ENCODE measurements around the gene MCF2L2. TPM values are rescaled to one million over a fixed set of nuclear protein-coding genes. Genes with fewer than 3 reads are reported as not detected.

MCF2L2 gene
- total and polyA plus RNA-seq, 2 donors (not counting 1 experiment from before 2014, with no cell fraction given): 0.03 to 1.6 TPM

DNA sequence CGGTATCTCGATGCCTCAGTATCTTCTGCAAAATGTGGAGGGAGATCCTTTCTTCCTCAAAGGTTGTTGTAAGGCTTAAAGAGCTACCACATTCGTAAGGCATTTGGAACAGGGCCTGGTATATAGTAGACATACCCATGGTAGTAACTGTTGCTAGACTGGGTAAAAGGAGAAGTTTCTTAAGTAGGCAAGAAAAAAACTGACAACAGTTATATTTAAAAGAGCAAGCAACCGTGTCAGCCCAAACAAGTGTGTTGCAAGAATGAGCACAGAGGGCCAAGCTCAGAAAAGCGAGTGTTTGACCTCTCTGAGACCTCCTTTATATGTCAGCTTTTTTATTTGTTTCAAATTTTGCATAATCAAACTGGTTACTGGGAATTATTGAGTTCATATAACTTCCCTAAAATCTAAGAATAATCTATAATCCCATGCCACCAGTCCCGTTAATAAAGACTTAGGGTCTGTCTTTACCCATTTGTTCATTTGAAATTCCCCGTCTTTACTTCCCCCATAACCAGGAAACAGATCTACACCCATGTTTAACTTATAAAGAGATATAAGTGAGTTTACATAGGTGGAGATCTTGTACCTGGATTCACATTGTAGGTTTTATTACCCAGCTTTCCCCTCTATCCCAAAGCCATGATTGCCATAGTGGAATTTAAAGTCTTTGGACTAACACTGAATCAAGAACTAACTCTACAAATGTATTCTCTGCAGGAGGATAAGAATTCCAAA, 168.1 kb downstream of the MCF2L2 start:
- peak overlapping the region; percentile 51 for H3K4me2 ChIP-seq (replicated peaks; ENCODE audit: low read depth, low read length, poor library complexity, severe bottlenecking)
- peaks cover 15 to 18% of the 10 kb centered on the region in 2 donors for H3K4me1 ChIP-seq (ENCODE audit: control insufficient read depth in 2 of 2, insufficient read depth in 2 of 2, low read length in 2 of 2)
- no peaks in the 10 kb centered on the region for H4K20me1 ChIP-seq (ENCODE audit: control insufficient read depth, insufficient read depth, low read length, poor library complexity, severe bottlenecking)
- Mint-ChIP-seq H3K27ac (peak overlapping the region; percentile 59), H3K4me3 (peak overlapping the region; percentile 52), H3K9me3 (ENCODE audit: insufficient read depth) (no peaks in the 10 kb centered on the region), H3K27me3 (peaks cover 24% of the 10 kb centered on the region), H3K4me1 (peaks cover 19% of the 10 kb centered on the region)
- ATAC-seq (ENCODE audit: low read depth) (peak; percentile 85), DNase-seq (peak; percentile 54)
- no peaks in the 10 kb centered on the region for H3K79me2 ChIP-seq (ENCODE audit: control insufficient read depth, insufficient read depth, low read length)
- H2AFZ ChIP-seq (ENCODE audit: insufficient read depth, low read depth, low read length, poor library complexity, severe bottlenecking): no peak overlapping the region
- no peak overlapping the region for H3K9ac ChIP-seq (ENCODE audit: low read length)
- H3K27me3 ChIP-seq (replicated peaks in 1 of 4; ENCODE audit: control extremely low read depth in 1 of 4, control insufficient read depth in 3 of 4, insufficient read depth in 4 of 4, low read length in 3 of 4): peaks cover 0 to 16% (median 8%) of the 10 kb centered on the region in 4 experiments
- H3K4me3 ChIP-seq (ENCODE audit: control extremely low read depth in 1 of 5, extremely low read depth in 1 of 5, insufficient read depth in 1 of 5, low read depth in 2 of 5, low read length in 4 of 5): peak overlapping the region in 1 of 5 experiments; percentile 7
- H3K27ac ChIP-seq (ENCODE audit: low read length in 2 of 2): no peak overlapping the region
- TF ChIP-seq, protein P1, sequence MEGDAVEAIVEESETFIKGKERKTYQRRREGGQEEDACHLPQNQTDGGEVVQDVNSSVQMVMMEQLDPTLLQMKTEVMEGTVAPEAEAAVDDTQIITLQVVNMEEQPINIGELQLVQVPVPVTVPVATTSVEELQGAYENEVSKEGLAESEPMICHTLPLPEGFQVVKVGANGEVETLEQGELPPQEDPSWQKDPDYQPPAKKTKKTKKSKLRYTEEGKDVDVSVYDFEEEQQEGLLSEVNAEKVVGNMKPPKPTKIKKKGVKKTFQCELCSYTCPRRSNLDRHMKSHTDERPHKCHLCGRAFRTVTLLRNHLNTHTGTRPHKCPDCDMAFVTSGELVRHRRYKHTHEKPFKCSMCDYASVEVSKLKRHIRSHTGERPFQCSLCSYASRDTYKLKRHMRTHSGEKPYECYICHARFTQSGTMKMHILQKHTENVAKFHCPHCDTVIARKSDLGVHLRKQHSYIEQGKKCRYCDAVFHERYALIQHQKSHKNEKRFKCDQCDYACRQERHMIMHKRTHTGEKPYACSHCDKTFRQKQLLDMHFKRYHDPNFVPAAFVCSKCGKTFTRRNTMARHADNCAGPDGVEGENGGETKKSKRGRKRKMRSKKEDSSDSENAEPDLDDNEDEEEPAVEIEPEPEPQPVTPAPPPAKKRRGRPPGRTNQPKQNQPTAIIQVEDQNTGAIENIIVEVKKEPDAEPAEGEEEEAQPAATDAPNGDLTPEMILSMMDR (IDR thresholded peaks at IDR 0.05): no peak
- TF ChIP-seq EZH2 (IDR thresholded peaks at IDR 0.05; ENCODE audit: borderline replicate concordance, insufficient read depth, low read depth, low read length, poor library complexity, severe bottlenecking): no peak
- ChIA-PET POLR2A (no interaction called here), CTCF (interaction anchor here (0.6 to 1.6 kb wide), 3 partner anchors 25 to 125 kb away, joined by 3 to 6 read pairs (median 3); no protein-coding TSS in a partner anchor)
- H3K9me3 ChIP-seq (ENCODE audit: control extremely low read depth in 1 of 3, control insufficient read depth in 2 of 3, insufficient read depth in 1 of 3, low read length in 2 of 3): peaks cover 0 to under 1% (median 0%) of the 10 kb centered on the region in 3 donors
- intact Hi-C loops (cut with micrococcal nuclease): loop anchor here (2.0 kb wide), 1 partner anchor 26 kb away; no protein-coding TSS in a partner anchor
- WGBS (ENCODE audit: insufficient coverage): 0% methylated on average over 2 of the region's 7 CpGs
- H3K36me3 ChIP-seq (replicated peaks in 1 of 2; ENCODE audit: control extremely low read depth in 1 of 2, control insufficient read depth in 1 of 2, extremely low read depth in 1 of 2, insufficient read depth in 2 of 2, low read length in 1 of 2): no peaks in the 10 kb centered on the region

DNA sequence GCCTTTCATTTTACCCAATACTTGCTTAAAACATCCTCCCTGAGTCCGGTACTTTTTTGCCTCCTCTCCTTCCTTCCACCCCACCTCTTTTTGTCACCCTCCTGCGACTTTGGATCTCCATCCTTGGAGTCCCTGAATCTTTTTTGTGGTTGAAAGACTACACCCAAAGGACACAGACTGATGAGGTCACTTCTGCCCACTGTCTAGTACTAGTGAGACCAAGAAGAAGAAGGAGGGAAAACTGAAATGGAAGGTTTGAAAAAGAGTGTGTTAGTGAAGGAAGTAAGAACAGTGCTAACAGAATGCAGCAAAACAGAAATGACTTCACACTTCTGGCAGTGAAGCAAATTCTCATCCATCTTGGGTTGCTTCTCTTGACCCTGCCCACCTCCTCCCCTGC, 168.8 kb downstream of the MCF2L2 start:
- Mint-ChIP-seq H3K4me1 (peaks cover 23% of the 10 kb centered on the region), H3K4me3 (peak overlapping the region; percentile 44), H3K27me3 (peaks cover 31% of the 10 kb centered on the region), H3K9me3 (ENCODE audit: insufficient read depth) (no peaks in the 10 kb centered on the region), H3K27ac (peak overlapping the region; percentile 59)
- H2AFZ ChIP-seq (ENCODE audit: insufficient read depth, low read depth, low read length, poor library complexity, severe bottlenecking): no peak overlapping the region
- ATAC-seq (ENCODE audit: low read depth) (no peak), DNase-seq (no peak)
- H3K27me3 ChIP-seq (replicated peaks in 1 of 4; ENCODE audit: control extremely low read depth in 1 of 4, control insufficient read depth in 3 of 4, insufficient read depth in 4 of 4, low read length in 3 of 4): peaks cover 0 to 22% (median 15%) of the 10 kb centered on the region in 4 experiments
- H3K36me3 ChIP-seq (replicated peaks in 1 of 2; ENCODE audit: control extremely low read depth in 1 of 2, control insufficient read depth in 1 of 2, extremely low read depth in 1 of 2, insufficient read depth in 2 of 2, low read length in 1 of 2): no peaks in the 10 kb centered on the region
- 80% methylated on average over 2 of the region's 2 CpGs for WGBS (ENCODE audit: insufficient coverage)
- peaks cover 17 to 23% of the 10 kb centered on the region in 2 donors for H3K4me1 ChIP-seq (ENCODE audit: control insufficient read depth in 2 of 2, insufficient read depth in 2 of 2, low read length in 2 of 2)
- H3K79me2 ChIP-seq (ENCODE audit: control insufficient read depth, insufficient read depth, low read length): no peaks in the 10 kb centered on the region
- H3K9ac ChIP-seq (ENCODE audit: low read length): no peak overlapping the region
- H3K4me2 ChIP-seq (replicated peaks; ENCODE audit: low read depth, low read length, poor library complexity, severe bottlenecking): peak overlapping the region; percentile 51
- H3K27ac ChIP-seq (ENCODE audit: low read length in 2 of 2): no peak overlapping the region
- CTCF ChIA-PET: interaction anchor here (0.6 to 1.6 kb wide), 3 partner anchors 26 to 125 kb away, joined by 3 to 6 read pairs (median 3); no protein-coding TSS in a partner anchor
- H3K9me3 ChIP-seq (ENCODE audit: control extremely low read depth in 1 of 3, control insufficient read depth in 2 of 3, insufficient read depth in 1 of 3, low read length in 2 of 3): peaks cover 0 to 3% (median 0%) of the 10 kb centered on the region in 3 donors
- intact Hi-C loops (cut with micrococcal nuclease): loop anchor here (2.0 to 10.0 kb wide), 2 partner anchors 27 to 135 kb away; no protein-coding TSS in a partner anchor
- POLR2A ChIA-PET: no interaction called here
- peak overlapping the region in 1 of 5 experiments; percentile 7 for H3K4me3 ChIP-seq (ENCODE audit: control extremely low read depth in 1 of 5, extremely low read depth in 1 of 5, insufficient read depth in 1 of 5, low read depth in 2 of 5, low read length in 4 of 5)
- no peaks in the 10 kb centered on the region for H4K20me1 ChIP-seq (ENCODE audit: control insufficient read depth, insufficient read depth, low read length, poor library complexity, severe bottlenecking)
- TF ChIP-seq, protein P1 (IDR thresholded peaks at IDR 0.05): no peak
- no peak for TF ChIP-seq EZH2 (IDR thresholded peaks at IDR 0.05; ENCODE audit: borderline replicate concordance, insufficient read depth, low read depth, low read length, poor library complexity, severe bottlenecking)

Data from B cell (primary cell).